ENCODE data around the gene TMEM223. TPM values are rescaled to one million over a fixed set of nuclear protein-coding genes. Genes with fewer than 3 reads are reported as not detected.

The TMEM223 gene
- polyA plus RNA-seq, 1 donor (not counting 4 experiments of a cell fraction or from before 2014, with no cell fraction given): 11.0 TPM

GRCh38 chr11:62832336-62833234, 40.8 kb upstream of the TMEM223 start, which contains the start of gene TEX54:
TSS of gene TEX54 (minus strand) at chr11:62832841.
- Histone ChIP-seq H3K4me3 (ENCODE audit: control insufficient read depth in 2 of 3, extremely low read depth in 1 of 3, insufficient read depth in 2 of 3, low read depth in 1 of 3, low read length in 3 of 3) (peak within 1 kb of the TSS; percentile 89 to 99 (median 97)), H3K9ac (ENCODE audit: control insufficient read depth, extremely low read depth, insufficient read depth, low read length) (peak within 1 kb of the TSS; percentile 94), H3K9me3 (ENCODE audit: control insufficient read depth, low read depth, low read length) (no peaks in the 10 kb centered on the region), H4K20me1 (ENCODE audit: control insufficient read depth, extremely low read depth, insufficient read depth, low read length) (no peaks in the 10 kb centered on the region), H3K4me1 (ENCODE audit: control insufficient read depth, extremely low read depth, insufficient read depth, low read length) (peaks cover 12% of the 10 kb centered on the region), H2AFZ (ENCODE audit: control insufficient read depth, low read length) (peak within 1 kb of the TSS; percentile 81), H3K79me2 (ENCODE audit: control insufficient read depth, insufficient read depth, low read length) (peaks cover 55% of the 10 kb centered on the region), H3K27ac (ENCODE audit: control insufficient read depth, insufficient read depth, low read length) (peak within 1 kb of the TSS; percentile 91), H3K27me3 (ENCODE audit: control insufficient read depth, extremely low read depth, insufficient read depth, low read length) (no peaks in the 10 kb centered on the region), H3K9me1 (ENCODE audit: control insufficient read depth, extremely low read depth, insufficient read depth, low read length) (no peaks in the 10 kb centered on the region), H3K4me2 (ENCODE audit: control insufficient read depth, extremely low read depth, insufficient read depth, low read depth, low read length) (peak within 1 kb of the TSS; percentile 96), H3K36me3 (ENCODE audit: control insufficient read depth in 2 of 2, extremely low read depth in 1 of 2, insufficient read depth in 2 of 2, low read length in 2 of 2) (peaks cover 25 to 29% of the 10 kb centered on the region in 2 experiments)
- no peak for FAIRE-seq
- dilution Hi-C loops (cut with MboI; ENCODE audit: extremely low pct_ligation_motif_present, low sequenced_read_pairs): no loop called here
- DNase-seq (ENCODE audit: low read depth, low spot score): no peak
- TF ChIP-seq CTCF (optimal IDR thresholded peaks at IDR 0.05 in 1 of 3, IDR thresholded peaks at IDR 0.05 in 1 of 3, conservative IDR thresholded peaks at IDR 0.05 in 1 of 3; ENCODE audit: extremely low read depth in 1 of 3, insufficient read depth in 2 of 3, low read length in 3 of 3) (no peak), EZH2 (IDR thresholded peaks at IDR 0.05; ENCODE audit: low read length) (no peak)

- Histone ChIP-seq H3K9ac (ENCODE audit: control insufficient read depth, extremely low read depth, insufficient read depth, low read length) (peak within 1 kb of the TSS; percentile 94), H3K9me3 (ENCODE audit: control insufficient read depth, low read depth, low read length) (no peaks in the 10 kb centered on the region), H3K27me3 (ENCODE audit: control insufficient read depth, extremely low read depth, insufficient read depth, low read length) (no peaks in the 10 kb centered on the region), H3K27ac (ENCODE audit: control insufficient read depth, insufficient read depth, low read length) (peak within 1 kb of the TSS; percentile 91), H3K9me1 (ENCODE audit: control insufficient read depth, extremely low read depth, insufficient read depth, low read length) (no peaks in the 10 kb centered on the region), H3K36me3 (ENCODE audit: control insufficient read depth in 2 of 2, extremely low read depth in 1 of 2, insufficient read depth in 2 of 2, low read length in 2 of 2) (peaks cover 31 to 37% of the 10 kb centered on the region in 2 experiments), H3K4me2 (ENCODE audit: control insufficient read depth, extremely low read depth, insufficient read depth, low read depth, low read length) (peak within 1 kb of the TSS; percentile 96), H2AFZ (ENCODE audit: control insufficient read depth, low read length) (peak within 1 kb of the TSS; percentile 81), H3K4me1 (ENCODE audit: control insufficient read depth, extremely low read depth, insufficient read depth, low read length) (peaks cover 12% of the 10 kb centered on the region), H4K20me1 (ENCODE audit: control insufficient read depth, extremely low read depth, insufficient read depth, low read length) (no peaks in the 10 kb centered on the region), H3K79me2 (ENCODE audit: control insufficient read depth, insufficient read depth, low read length) (peaks cover 52% of the 10 kb centered on the region), H3K4me3 (ENCODE audit: control insufficient read depth in 2 of 3, extremely low read depth in 1 of 3, insufficient read depth in 2 of 3, low read depth in 1 of 3, low read length in 3 of 3) (peak within 1 kb of the TSS; percentile 89 to 99 (median 97))
- dilution Hi-C loops (cut with MboI; ENCODE audit: extremely low pct_ligation_motif_present, low sequenced_read_pairs): no loop called here
- DNase-seq (ENCODE audit: low read depth, low spot score) (peak; percentile 92), FAIRE-seq (peak; percentile 23)
- no peak for TF ChIP-seq CTCF (optimal IDR thresholded peaks at IDR 0.05 in 1 of 3, IDR thresholded peaks at IDR 0.05 in 1 of 3, conservative IDR thresholded peaks at IDR 0.05 in 1 of 3; ENCODE audit: extremely low read depth in 1 of 3, insufficient read depth in 2 of 3, low read length in 3 of 3)
- TF ChIP-seq EZH2 (IDR thresholded peaks at IDR 0.05; ENCODE audit: low read length): no peak
These were observed 39.9 kb upstream of the TMEM223 start, which contains the start of gene STX5 for GRCh38 chr11:62831520-62832335. TSS of gene STX5 (minus strand) at chr11:62832051. CDS start at chr11:62831243, 808 bp downstream.
